GM12892 (cell line): ENCODE results near the gene TSPAN9.

Experiments
- POLR2A ChIP-seq: IDR thresholded peaks from 2 replicates; pipeline ENCODE4 v1.6.1; 2011; ENCODE audit warnings: low read depth, low read length, control low read depth
- POLR2AphosphoS5 ChIP-seq: IDR thresholded peaks from 2 replicates; pipeline ENCODE4 v1.6.1; 2011; ENCODE audit warnings: low read depth, low read length, control low read depth
- TAF1 ChIP-seq: IDR thresholded peaks from 2 replicates; pipeline ENCODE4 v1.6.1; 2011; ENCODE audit warnings: low read depth, mild to moderate bottlenecking, control low read depth, low read length, borderline replicate concordance

DNA sequence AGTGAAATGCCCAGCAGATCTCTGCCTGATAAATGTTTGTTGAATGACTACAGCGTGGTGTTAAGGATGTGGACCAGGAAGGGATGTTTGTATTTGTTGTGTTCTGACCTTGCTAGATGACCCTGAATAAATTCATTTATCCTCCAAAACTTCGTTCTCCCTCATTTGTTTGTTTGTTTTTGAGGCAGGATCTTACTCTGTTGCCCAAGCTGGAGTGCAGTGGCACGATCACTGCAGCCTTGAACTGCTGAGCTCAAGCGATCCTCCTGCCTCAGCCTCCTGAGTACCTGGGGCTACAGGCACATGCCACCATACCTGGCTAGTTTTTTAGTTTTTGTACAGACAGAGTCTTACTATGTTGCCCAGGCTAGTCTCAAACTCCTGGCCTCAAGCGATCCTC is 96.7 kb downstream of the TSPAN9 start:
- TF ChIP-seq POLR2AphosphoS5 (no peak), POLR2A (no peak), TAF1 (no peak)
